ENCODE data around the gene C1orf87.
A peak's percentile ranks its signal among the peaks of the same experiment; 100 is the strongest.
"Not testable (repeated sequence)": the region's sequence is repeated elsewhere in the genome, so short reads cannot be mapped to it uniquely, and the experiment has no call there.

Gene C1orf87

DNA sequence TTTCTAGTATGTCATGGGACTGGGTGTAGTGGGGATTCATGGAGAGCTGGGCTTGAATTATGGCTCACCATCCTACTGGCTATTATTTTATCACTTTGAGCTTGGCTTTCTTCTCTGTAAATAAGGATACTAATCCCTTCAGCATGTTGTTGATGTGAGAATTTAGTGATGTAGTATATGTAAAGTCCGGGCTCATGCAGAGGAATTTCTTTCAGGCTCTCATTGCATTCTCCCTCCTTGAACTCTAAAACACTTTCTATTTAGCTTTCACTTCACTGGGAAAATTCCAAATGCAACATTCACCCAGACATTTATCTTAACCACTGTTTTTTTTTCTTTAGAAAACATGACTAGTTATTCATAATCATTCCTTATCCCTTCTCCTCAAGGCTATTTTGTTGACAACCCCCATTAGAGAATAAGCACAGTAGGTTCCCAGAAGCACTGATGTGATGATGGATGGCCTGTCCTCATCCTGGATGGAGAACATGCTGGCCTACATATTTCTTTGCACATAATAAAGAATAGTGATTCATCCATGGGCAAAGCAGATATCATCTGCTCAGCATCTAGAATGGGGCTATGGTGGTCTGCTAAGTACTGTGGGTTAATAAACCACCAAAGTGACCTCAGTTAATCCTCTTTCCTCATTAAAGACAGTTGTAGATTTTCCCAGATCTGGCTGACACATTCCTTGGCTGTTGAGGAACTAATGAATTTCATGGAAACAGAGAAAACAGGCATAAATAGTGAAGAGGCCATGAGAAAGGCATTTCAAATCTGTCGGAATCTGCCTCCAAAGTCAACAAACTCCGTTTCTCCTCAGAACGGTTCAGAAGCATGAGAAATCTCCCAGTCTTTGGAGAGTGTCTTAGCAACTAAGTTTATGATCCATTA lies 79.0 kb downstream of the C1orf87 start:
- DNase-seq (ENCODE audit: low read depth in 2 of 2): no peak

DNA sequence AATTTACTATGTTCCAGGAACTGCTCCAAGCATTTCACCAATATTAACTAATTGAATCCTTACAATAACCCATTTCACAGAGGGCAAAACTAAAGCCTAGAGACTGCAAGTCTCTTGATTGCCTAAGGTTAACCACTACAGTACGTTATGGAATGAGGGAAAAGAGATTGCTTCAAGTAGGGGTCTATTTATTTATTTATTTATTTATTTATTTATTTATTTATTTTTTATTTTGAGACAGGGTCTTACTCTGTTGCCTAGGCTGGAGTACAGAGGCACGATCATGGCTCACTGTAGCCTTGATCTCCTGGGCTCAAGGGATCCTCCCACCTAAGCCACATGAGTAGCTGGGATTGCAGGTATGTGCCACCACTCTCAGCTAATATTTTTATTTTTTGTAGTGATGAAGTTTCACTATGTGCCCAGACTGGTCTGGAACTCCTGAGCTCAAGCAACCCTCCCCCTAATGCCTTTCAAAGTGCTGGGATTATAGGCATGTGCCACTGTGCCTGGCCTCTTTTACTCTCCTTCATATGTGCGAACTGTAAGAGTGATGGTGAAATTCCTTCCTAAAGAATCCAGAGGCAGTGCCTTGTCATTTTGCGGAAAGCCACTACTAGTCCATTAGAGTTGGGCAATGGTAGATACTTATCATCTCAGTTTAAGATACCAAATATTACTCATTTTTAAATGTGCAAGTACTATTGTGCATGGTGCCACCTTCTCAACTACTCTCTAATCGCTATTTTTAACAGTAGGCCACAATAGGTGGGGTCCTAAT lies 81.3 kb downstream of the C1orf87 start:
- DNase-seq (ENCODE audit: low read depth in 2 of 2): no peak

DNA sequence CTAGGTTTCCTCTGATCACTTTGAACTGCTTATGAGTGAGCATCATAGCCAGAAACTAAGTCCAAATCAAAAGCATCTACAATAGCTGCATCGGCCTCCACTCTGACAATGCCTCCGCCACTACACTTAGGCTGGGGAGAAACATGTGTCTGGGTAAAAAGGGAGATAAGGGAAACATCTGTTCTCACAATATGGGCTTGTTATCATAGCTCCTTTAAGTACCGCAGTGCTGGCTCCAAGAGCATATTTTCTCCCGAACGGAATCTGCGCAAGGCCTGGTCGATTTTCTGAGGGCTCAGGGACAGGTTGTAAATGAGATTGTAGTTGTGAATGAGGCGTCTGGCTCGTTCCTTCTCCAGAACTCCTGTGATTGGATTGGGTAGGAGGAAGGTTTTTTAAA lies 83.1 kb downstream of the C1orf87 start:
- DNase-seq (ENCODE audit: low read depth in 2 of 2): no peak

DNA sequence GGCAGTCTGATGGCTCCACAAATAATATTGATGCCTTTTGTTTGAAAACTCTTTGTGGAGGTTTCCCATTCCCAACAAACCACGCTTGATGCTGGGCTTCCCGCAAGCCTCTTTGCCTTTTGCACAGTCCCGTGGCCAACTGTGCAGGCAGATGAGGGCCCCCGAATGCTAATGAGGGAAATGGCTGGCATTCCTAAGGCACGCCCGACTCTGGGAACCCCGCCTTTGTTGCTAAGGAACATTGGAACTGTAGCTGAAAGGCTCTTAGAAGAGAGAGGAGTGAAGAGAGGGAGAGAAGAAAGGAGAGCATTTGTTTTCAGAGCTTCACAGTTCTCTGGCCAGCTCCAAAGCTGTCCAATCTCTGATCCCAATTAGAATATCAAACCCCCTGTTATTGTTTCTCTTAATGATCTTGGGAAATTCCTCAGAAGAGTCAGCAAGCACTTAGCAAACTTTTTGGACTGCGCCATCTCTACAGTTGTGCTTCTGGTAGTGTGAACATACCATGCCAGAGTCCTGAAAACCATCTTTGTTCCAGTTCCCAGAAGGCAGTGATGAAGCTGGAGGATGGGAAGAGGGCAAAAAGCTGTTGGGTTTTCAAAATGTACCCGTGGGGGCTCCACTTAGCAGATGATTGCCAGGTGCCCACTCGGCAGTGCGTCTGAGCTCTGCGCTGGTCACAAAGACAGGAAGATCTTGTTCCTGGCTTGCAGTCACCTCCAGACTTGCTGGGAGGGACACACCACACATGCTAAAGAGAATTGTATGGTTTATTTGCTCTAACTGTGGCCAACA lies 86.9 kb downstream of the C1orf87 start:
- DNase-seq (ENCODE audit: low read depth in 2 of 2): no peak

DNA sequence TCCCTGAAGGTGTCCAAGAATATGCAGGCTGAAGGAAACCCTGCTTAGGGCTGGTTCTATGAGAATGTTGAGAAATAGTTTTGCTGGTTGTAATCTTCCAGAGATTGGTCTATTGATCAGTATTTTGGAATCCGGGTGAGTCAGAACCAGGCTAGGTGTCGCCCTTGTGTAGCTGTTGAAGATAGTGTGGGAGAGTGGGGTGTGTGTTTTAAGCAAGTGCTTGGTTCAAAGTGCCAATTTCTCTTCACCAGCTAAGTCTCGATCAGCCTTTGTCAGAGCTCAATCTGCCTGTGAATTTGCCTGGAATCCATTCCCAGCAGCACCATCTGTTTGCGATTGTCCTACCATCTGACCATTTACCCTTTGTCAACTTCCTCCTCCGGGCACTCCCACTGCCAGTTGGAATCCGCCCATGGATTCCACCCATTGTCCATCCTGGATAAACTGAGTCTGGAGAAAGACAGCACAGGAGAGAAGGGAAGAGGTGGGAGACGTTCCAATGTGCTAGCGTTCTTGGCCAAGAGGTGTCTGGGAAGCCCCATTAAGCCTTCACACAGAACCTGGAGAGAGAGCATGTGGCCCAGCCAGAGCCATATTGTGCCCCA lies 87.6 kb downstream of the C1orf87 start:
- DNase-seq (ENCODE audit: low read depth in 2 of 2): no peak

DNA sequence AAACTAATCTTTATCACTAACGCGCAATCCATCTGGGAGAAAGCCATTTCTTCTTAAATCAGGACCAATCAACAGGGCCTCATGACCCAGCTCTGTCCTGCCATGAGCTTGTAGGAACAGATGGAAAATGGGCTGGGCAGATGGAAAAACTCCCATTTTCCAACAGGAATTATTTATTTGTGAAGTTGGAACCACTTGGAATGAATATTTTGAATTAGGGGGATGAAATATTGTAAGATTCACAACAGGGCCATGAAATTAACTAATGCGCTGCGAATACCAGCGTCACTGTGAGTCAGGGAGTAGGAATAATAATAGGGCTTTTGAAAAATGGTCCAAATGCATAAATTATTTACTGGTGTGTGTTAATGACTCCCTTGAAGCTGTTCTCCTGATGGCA lies 93.9 kb downstream of the C1orf87 start:
- no peak for DNase-seq (ENCODE audit: low read depth in 2 of 2)

DNA sequence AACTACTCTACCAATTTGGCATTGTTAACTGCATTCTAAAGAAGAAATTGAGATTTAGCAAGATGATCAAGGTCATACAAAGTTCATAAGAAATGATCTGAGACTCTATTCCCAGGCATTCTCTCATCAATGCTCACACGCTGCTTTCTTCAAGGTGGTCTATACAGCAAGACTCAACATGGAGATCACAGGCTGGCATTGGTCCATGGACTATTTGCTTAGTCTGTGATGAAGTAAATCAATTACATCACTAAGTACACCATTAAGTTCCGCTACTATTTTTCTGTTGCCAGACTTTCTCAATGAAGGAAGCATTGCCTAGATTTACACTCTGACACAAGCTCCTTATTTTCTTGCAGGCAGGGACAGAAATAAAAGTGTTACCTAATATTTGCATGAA lies 95.1 kb downstream of the C1orf87 start:
- no peak for DNase-seq (ENCODE audit: low read depth in 2 of 2)

DNA sequence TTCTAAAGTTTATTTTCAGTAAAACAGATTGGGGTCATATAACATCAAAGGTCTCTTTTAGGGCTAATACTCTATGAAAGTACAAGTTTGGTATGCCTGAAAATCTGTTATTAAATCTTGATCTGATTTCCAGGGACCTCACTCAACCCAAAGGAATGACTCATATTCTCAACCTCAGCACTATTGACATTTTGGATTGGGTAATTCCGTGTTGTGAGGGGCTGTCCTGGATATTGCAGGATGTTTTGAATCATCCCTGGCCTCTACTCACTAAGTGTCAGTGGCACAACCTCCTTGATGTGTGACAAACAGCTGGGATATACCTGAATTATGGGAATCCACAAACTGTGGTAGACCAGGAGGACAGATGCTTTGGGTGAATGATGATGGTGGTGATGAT lies 95.5 kb downstream of the C1orf87 start:
- no peak for DNase-seq (ENCODE audit: low read depth in 2 of 2)

DNA sequence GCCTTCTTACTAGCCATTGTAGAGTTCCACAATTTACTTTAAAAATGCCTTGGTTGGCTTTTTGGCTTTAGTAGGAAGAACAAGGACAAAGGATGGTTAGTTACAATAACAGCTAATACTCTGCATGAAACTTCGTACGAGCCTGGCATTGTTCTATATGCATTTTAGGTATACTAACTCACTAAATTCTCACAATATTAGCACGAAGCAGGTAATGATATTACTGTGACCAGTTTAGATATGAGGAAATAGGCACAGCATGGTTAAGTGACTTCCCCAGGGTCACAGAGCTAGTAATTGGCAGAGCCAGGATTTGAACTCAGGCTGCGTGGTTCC lies 96.5 kb downstream of the C1orf87 start:
- DNase-seq (ENCODE audit: low read depth in 2 of 2): no peak

DNA sequence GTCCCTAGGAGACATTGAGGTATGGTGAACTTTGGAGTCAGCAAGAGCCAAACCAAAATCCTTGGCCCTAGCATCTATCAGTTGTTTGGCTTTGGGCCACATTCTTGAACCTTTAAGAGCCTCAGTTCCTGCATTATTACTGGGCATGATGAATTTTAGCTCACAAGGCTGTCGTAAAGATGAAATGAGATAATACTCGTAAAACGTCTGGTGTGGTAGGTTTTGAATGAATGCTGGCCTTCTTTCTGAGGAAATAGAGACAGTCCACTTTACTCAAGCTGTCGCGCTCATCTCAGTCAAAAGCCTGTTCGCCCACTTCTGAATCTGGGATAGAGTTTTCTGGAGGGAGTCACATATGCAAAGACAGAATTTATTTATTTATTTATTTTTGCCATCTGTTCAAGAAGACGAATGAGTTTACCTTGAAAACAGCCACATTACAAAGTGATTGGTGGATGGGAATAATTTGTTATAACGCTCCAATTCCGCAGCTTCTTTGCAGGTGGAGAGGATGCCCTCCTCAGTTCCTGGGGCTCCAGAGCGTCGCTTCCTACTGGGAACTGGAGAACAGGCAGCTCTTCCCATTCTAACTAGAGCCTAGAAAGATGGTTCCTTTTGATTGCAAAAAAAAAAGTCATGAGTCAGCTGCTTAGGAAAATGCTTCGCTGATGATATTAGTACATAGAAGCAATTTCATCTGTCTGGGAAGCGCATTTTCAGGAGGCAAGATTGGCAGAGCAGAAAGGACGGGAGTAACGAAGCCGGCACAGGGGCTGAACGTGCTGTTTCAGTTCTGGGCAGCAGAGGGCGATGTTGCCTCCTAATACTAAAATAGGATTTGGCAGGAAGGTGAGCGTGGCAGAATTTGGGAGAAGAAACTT lies 97.1 kb downstream of the C1orf87 start:
- DNase-seq (ENCODE audit: low read depth in 2 of 2): peak in 1 of 2 donors; percentile 12

DNA sequence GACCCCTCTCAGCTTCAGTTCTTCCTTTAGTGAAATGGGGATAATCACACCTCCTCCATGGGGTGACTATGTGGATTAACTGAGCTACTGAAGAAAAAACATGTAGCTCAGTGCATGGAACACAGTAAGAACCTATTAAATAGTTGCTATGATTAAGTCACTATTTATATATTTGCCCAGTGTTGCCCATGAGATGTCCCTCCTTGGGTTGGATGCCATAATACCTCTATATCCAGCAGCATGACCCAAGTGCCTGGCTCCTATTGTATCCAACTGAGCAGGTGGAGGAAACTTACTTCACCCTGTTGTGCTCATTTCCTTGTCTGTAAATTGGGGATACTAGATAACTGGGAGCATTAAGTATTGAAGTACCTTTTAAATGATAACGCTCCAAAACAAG lies 99.9 kb downstream of the C1orf87 start:
- DNase-seq (ENCODE audit: low read depth in 2 of 2): no peak

DNA sequence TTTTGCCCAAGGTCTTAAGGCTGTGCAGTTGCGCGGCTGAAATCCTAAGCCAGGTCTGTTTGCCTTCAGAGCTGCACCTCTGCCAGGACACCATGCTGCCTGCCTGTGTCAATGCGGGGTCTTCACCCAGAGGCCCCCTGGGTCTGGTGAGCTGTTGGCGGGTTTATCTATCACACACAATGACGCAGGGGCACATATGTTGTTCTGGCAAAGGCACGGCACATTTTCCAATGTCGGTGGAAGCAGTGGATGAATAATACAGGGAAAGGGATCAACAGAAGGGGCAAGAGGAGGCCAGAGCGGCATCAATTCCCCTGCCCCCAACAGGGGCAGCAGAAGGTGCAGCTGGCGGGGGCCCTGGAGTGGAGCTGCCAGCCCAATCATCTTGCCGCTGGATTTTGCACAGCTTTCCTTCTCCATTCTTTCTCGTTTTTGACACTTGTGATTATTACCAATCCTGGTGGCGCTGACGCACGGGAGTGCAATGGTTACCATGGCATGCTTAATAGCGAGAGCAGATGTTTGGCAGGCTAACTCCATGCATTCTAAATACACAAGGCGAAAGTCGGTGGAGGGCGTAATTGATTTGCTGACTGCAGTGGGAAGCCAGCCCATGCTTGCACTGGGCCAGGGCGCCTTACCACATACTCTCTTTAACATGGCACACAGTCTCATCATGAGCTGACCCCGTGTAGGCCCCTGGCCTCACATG lies 101.2 kb downstream of the C1orf87 start:
- no peak for DNase-seq (ENCODE audit: low read depth in 2 of 2)

DNA sequence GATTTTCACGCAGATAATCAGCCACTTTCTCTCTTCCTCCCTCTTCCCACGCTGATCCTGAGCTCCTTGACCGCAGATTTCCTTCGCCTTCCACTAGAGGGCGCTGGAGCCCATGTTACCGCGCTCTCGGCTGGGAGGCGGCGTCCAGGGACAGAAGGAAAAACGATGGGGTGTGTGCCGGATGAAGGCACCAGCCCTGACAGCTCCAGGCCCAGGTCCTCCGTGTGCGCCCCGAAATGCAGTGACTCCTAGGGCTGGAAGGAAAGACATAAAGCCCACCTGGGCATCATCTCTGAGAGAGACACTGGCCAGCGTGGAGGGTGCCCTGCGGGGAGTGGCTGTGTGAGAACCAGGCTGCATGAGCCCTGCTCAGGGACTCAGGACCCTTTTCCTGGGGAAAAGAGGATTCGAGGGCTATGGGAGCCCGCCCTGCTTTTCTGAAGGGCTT lies 102.1 kb downstream of the C1orf87 start:
- DNase-seq (ENCODE audit: low read depth in 2 of 2): no peak

DNA sequence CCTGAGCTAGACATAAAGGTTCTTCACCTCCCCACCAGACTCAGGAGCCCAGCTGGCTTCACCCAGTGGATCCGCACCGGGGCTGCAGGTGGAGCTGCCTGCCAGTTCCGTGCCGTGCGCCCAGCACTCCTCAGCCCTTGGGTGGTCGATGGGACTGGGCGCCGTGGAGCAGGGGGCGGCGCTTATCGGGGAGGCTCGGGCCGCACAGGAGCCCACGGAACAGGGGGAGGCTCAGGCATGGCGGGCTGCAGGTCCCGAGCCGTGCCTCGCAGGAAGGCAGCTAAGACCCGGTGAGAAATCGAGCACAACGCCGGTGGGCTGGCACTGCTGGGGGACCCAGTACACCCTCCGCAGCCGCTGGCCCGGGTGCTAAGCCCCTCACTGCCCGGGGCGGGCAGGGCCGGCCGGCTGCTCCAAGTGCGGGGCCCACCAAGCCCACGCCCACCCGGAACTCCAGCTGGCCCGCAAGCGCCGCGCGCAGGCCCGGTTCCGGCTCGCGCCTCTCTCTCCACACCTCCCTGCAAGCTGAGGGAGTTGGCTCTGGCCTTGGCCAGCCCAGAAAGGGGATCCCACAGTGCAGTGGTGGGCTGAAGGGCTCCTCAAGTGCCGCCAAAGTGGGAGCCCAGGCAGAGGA lies 103.9 kb downstream of the C1orf87 start:
- DNase-seq (ENCODE audit: low read depth in 2 of 2): not testable (repeated sequence)

DNA sequence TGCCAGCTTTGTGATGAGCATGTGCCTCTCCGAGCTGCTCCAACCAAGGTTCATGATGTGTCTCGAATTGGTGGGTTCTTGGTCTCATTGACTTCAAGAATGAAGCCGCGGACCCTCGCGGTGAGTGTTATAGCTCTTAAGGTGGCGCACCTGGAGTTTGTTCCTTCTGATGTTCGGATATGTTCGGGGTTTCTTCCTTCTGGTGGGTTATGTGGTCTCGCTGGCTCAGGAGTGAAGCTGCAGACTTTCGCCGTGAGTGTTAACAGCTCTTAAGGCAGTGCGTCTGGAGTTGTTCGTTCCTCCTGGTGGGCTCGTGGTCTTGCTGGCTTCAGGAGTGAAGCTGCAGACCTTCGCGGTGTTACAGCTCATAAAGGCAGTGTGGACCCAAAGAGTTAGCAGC lies 104.8 kb downstream of the C1orf87 start:
- DNase-seq (ENCODE audit: low read depth in 2 of 2): not testable (repeated sequence)

DNA sequence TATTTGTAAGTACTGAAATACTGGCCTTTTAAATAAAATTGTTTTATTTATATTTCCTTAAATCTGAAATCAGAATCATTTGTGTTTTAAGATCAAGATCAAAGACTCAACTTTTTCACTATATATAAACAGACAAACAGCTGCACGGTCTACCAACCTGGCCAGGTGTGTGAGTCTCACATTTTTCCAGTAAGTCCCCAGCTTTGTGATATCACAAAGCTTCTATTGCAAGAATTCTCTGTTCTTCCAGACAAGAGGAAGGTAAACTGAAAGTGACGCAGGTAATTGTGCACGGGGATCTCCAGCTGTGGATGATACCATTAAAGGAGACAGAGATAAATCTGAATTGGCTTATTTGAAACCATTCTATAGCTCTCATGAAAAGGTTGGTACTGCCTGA lies 105.8 kb downstream of the C1orf87 start:
- DNase-seq (ENCODE audit: low read depth in 2 of 2): no peak

DNA sequence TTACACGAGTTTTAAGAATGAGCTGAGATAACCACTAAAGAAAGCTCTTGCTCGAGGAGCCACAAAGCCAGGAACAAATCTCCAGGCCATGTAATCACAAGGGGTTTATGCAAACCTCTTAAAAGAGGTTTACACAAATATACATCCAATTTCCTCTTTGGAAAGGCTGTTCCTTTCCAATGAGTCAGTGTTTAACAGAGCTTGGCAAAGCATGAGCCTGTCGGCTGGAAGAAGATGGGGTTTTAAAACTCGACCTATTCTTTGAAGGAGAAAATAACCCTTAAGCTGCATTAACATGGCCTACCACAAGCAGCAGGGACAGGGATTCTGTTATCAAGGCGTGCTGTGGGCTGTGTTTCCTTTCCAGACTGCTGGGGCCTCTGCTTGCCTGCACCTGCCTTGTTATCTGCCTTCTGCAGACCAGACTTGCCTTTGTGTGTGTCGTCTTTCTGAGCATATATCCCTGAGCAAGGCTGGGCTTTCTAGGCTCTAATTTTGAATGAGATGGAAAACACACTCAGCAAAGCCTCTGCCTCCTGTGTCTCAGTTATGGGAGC lies 106.4 kb downstream of the C1orf87 start:
- DNase-seq (ENCODE audit: low read depth in 2 of 2): no peak

DNA sequence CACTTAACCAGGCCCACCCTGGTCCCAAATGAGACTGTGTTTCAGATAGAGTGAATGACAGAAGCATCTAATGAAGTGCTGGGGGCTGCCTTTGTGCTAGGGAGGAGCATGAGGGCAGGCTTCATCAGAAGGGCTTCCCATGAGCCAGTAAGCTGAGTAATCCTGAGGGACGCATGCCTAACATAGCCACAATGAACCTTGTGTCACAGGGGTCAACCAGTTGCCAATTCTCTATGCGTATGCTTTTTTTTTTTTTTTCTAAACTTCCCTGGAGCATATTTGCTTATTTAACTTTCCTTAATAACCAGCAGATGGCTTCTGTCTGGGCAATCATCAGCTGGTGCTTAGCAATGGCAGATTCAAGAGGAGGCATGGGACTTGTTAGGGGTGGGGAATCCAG lies 121.5 kb downstream of the C1orf87 start:
- DNase-seq (ENCODE audit: low read depth in 2 of 2): no peak

DNA sequence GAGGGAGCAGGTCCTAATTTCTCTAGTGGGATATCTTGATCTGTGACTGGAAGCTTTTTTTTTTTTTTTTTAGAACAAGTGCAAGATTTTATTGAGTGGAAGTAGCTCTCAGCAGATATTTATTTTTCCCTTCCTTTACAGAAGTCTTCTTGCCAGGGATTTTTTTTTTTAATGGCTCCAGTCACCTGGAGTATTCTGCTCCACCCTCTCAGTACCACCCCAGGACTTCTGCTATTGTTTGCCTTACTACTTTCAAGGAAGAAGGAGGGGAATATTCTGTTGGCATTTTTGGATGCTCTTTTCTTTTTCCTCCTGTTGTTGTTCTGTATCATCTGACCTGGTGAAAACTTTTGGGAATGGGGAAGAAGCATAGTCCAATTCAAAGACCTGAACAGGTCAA lies 123.9 kb downstream of the C1orf87 start:
- no peak for DNase-seq (ENCODE audit: low read depth in 2 of 2)

Data from stimulated activated CD8-positive, alpha-beta memory T cell treated with anti-CD3 and anti-CD28 coated beads, Interleukin-2, amount 100 ng/mL, for 1 hour (primary cell).